Upper lobe of right lung (tissue), 1 donor: ENCODE measurements around the gene DHX34. TPM values are rescaled to one million over a fixed set of nuclear protein-coding genes. Genes with fewer than 3 reads are reported as not detected.
"Not testable (repeated sequence)": the region's sequence is repeated elsewhere in the genome, so short reads cannot be mapped to it uniquely, and the experiment has no call there.

Experiments used
- ATAC-seq: fragments of 200-7000 bp; cut with Tn5 transposase; one replicate; pipeline ENCODE4 v1.9.1; 2020; ENCODE audit warnings: mild to moderate bottlenecking, moderate library complexity
- DNase-seq: peaks from one replicate; pipeline ENCODE4 v3.0.0-alpha.2; 2020
- H3K27ac ChIP-seq: fragments of 200-600 bp; one replicate; pipeline ENCODE4 v1.8.0; 2022
- H3K27me3 ChIP-seq: fragments of 200-600 bp; one replicate; pipeline ENCODE4 v1.8.0; 2022; ENCODE audit warnings: mild to moderate bottlenecking
- H3K36me3 ChIP-seq: fragments of 200-600 bp; one replicate; pipeline ENCODE4 v1.8.0; 2022
- H3K4me1 ChIP-seq: fragments of 200-600 bp; one replicate; pipeline ENCODE4 v1.8.0; 2022
- H3K4me3 ChIP-seq: fragments of 200-600 bp; one replicate; pipeline ENCODE4 v1.8.0; 2022; ENCODE audit warnings: mild to moderate bottlenecking
- H3K9me3 ChIP-seq: fragments of 200-600 bp; one replicate; pipeline ENCODE4 v1.8.0; 2022
- intact Hi-C: fragments of 100-400 bp; cut with DNase I; formaldehyde crosslinking; loops from one replicate; pipeline ENCODE4 v1.11.0; 2022
- long read RNA-seq: library from polyadenylated mRNA; unstranded; transcript quantifications from one replicate; pipeline ENCODE4 v2.0.0, GENCODE V29; 2021
- total RNA-seq: library from RNA; stranded (reverse); fragmentation: NEBNext Ultra II Directional; extraction: Animal tissue kit (Norgen Biotek cat#: 25700); gene quantifications from one replicate; pipeline ENCODE4 v1.2.1, GENCODE V29; 2021
- TF ChIP-seq, protein P1 (sequence below): fragments of 200-600 bp; IDR thresholded peaks from one replicate; pipeline ENCODE4 v1.8.0; 2022; ENCODE audit warnings: antibody characterized with exemption
- donor health status: DM: no; HTN: yes; CAD: no; lungs with severe emphysema.

The DHX34 gene
- total RNA-seq = 15.8 TPM
- long read RNA-seq, partial matches to known transcripts = 8 of 17 reads
- long read RNA-seq, other reads (novel, unspliced or antisense) = 9 of 17 reads

GRCh38 chr19:47348819-47349795 is at the start of gene DHX34:
Gene DHX34, plus strand, starts transcription at chr19:47349315. Its CDS starts 3,716 bp downstream, at chr19:47353031.
- H3K9me3 ChIP-seq = no peaks in the 10 kb centered on the region
- H3K27me3 ChIP-seq = no peaks in the 10 kb centered on the region
- intact Hi-C loops = loop anchor here (2.0 kb wide), 1 partner anchor 52 kb away; no protein-coding TSS in a partner anchor
- peak within 1 kb of the TSS; percentile 99 for H3K4me3 ChIP-seq
- DNase-seq = peak; percentile 99
- TF ChIP-seq, protein P1, sequence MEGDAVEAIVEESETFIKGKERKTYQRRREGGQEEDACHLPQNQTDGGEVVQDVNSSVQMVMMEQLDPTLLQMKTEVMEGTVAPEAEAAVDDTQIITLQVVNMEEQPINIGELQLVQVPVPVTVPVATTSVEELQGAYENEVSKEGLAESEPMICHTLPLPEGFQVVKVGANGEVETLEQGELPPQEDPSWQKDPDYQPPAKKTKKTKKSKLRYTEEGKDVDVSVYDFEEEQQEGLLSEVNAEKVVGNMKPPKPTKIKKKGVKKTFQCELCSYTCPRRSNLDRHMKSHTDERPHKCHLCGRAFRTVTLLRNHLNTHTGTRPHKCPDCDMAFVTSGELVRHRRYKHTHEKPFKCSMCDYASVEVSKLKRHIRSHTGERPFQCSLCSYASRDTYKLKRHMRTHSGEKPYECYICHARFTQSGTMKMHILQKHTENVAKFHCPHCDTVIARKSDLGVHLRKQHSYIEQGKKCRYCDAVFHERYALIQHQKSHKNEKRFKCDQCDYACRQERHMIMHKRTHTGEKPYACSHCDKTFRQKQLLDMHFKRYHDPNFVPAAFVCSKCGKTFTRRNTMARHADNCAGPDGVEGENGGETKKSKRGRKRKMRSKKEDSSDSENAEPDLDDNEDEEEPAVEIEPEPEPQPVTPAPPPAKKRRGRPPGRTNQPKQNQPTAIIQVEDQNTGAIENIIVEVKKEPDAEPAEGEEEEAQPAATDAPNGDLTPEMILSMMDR = peak; percentile 98
- peaks cover 16% of the 10 kb centered on the region for H3K36me3 ChIP-seq
- peak within 1 kb of the TSS; percentile 78 for H3K27ac ChIP-seq
- peak; percentile 100 for ATAC-seq
- H3K4me1 ChIP-seq = peaks cover 10% of the 10 kb centered on the region

- H3K36me3 ChIP-seq, H3K4me3 ChIP-seq, ATAC-seq, H3K27me3 ChIP-seq, H3K9me3 ChIP-seq, H3K4me1 ChIP-seq, intact Hi-C loops, DNase-seq, H3K27ac ChIP-seq: not testable (repeated sequence)
Measured at GRCh38 chr19:47300867-47301266, 48.2 kb upstream of the DHX34 start.

GRCh38 chr19:47302249-47302648 is 46.9 kb upstream of the DHX34 start:
- intact Hi-C loops = no loop called here
- TF ChIP-seq, protein P1 = no peak
- no peaks in the 10 kb centered on the region for H3K9me3 ChIP-seq

GRCh38 chr19:47303966-47304365 is 45.1 kb upstream of the DHX34 start:
- Histone ChIP-seq H3K27me3 (no peaks in the 10 kb centered on the region), H3K4me3 (no peak overlapping the region), H3K36me3 (no peaks in the 10 kb centered on the region), H3K9me3 (no peaks in the 10 kb centered on the region), H3K4me1 (peaks cover 11% of the 10 kb centered on the region), H3K27ac (no peak overlapping the region)
- TF ChIP-seq, protein P1 = no peak
- ATAC-seq (no peak), DNase-seq (no peak)
- intact Hi-C loops = no loop called here

More at GRCh38 chr19:47302249-47302648, 46.9 kb upstream of the DHX34 start:
- peaks cover 9% of the 10 kb centered on the region for H3K4me1 ChIP-seq
- no peak overlapping the region for H3K27ac ChIP-seq
- DNase-seq (no peak), ATAC-seq (no peak)
- no peaks in the 10 kb centered on the region for H3K36me3 ChIP-seq
- H3K27me3 ChIP-seq = no peaks in the 10 kb centered on the region
- no peak overlapping the region for H3K4me3 ChIP-seq

- DNase-seq (peak; percentile 84), ATAC-seq (peak; percentile 87)
- intact Hi-C loops = no loop called here
- Histone ChIP-seq H3K4me1 (peaks cover 14% of the 10 kb centered on the region), H3K27ac (no peak overlapping the region), H3K36me3 (no peaks in the 10 kb centered on the region), H3K4me3 (no peak overlapping the region), H3K27me3 (no peaks in the 10 kb centered on the region), H3K9me3 (no peaks in the 10 kb centered on the region)
- TF ChIP-seq, protein P1 = peak; percentile 92
Measured at GRCh38 chr19:47305309-47305751, 43.8 kb upstream of the DHX34 start.

GRCh38 chr19:47306303-47306702 is 42.8 kb upstream of the DHX34 start:
- TF ChIP-seq, protein P1 = no peak
- Histone ChIP-seq H3K9me3 (no peaks in the 10 kb centered on the region), H3K36me3 (no peaks in the 10 kb centered on the region), H3K27me3 (no peaks in the 10 kb centered on the region), H3K4me3 (no peak overlapping the region), H3K4me1 (peaks cover 14% of the 10 kb centered on the region), H3K27ac (no peak overlapping the region)
- DNase-seq = no peak
- intact Hi-C loops = no loop called here
- ATAC-seq = no peak
